HEK293 (cell line): Measurements from ENCODE around the gene SNN.

ENCODE experiments used
- CTCF ChIA-PET: fragments of 350-600 bp; formaldehyde crosslinking; extraction: SDS; loops from one replicate; lab custom pipeline; 2021; ENCODE audit warnings: antibody characterized with exemption; lab: Yijun Ruan, JAX
- POLR2A ChIA-PET: fragments of 300-600 bp; formaldehyde crosslinking; extraction: SDS; loops from one replicate; lab custom pipeline; 2020; ENCODE audit warnings: antibody characterized with exemption, inconsistent platforms; lab: Yijun Ruan, JAX
- H3K27ac ChIP-seq: fragments of 200-500 bp; sonication (Bioruptor generic); 2 replicates; pipeline ENCODE4 v1.5.1; 2014; ENCODE audit warnings: low read depth, low read length, control low read depth, inconsistent platforms; ENCODE audit errors: extremely low read depth
- H3K36me3 ChIP-seq, 2 experiments: fragments of 200-500 bp in 1 of 2; sonication (Bioruptor generic) in 1 of 2; 1 replicate in 1 of 2; 2 replicates in 1 of 2; pipeline ENCODE4 v1.5.1; 2014 to 2017; ENCODE audit warnings: inconsistent platforms in 2 of 2, low read length in 2 of 2; ENCODE audit not compliant: control insufficient read depth in 2 of 2, insufficient read depth in 1 of 2
- H3K4me1 ChIP-seq: fragments of 200-500 bp; sonication (Bioruptor generic); 2 replicates; pipeline ENCODE4 v1.5.1; 2014; ENCODE audit warnings: mild to moderate bottlenecking, low read length, inconsistent platforms; ENCODE audit not compliant: control insufficient read depth, insufficient read depth
- H3K4me3 ChIP-seq: 2 replicates; pipeline ENCODE4 v1.5.1; 2011; ENCODE audit warnings: low read depth, mild to moderate bottlenecking, control low read depth, low read length, moderate library complexity
- H3K9me3 ChIP-seq: fragments of 200-500 bp; sonication (Bioruptor generic); 2 replicates; pipeline ENCODE4 v1.5.1; 2014; ENCODE audit warnings: low read depth, low read length, inconsistent platforms; ENCODE audit not compliant: control insufficient read depth, insufficient read depth
- BCL11A ChIP-seq: fragments of 450-650 bp; formaldehyde crosslinking; IDR thresholded peaks from 2 replicates; pipeline ENCODE4 v1.5.1; 2016; ENCODE audit warnings: low read depth, missing biosample characterization, missing genetic modification characterization
- ELK4 ChIP-seq: IDR thresholded peaks from 2 replicates; pipeline ENCODE4 v1.6.1; 2011; ENCODE audit warnings: mild to moderate bottlenecking, low read depth, low read length, borderline replicate concordance
- FEZF1 ChIP-seq: fragments of 450-650 bp; formaldehyde crosslinking; IDR thresholded peaks from 2 replicates; pipeline ENCODE4 v1.5.1; 2016; ENCODE audit warnings: missing biosample characterization, missing genetic modification characterization
- HOXA7 ChIP-seq: sonication (generic); formaldehyde crosslinking; IDR thresholded peaks from 2 replicates; pipeline ENCODE4 v1.8.1; 2022; ENCODE audit warnings: missing genetic modification reagents, borderline replicate concordance
- IKZF3 ChIP-seq: fragments of 450-650 bp; IDR thresholded peaks from 2 replicates; pipeline ENCODE4 v1.5.0; 2018; ENCODE audit warnings: missing biosample characterization, mild to moderate bottlenecking, missing genetic modification characterization, moderate library complexity
- KLF1 ChIP-seq: fragments of 450-650 bp; formaldehyde crosslinking; IDR thresholded peaks from 2 replicates; pipeline ENCODE4 v1.5.1; 2016; ENCODE audit warnings: missing biosample characterization, missing genetic modification characterization
- OVOL3 ChIP-seq: fragments of 450-650 bp; formaldehyde crosslinking; IDR thresholded peaks from 2 replicates; pipeline ENCODE4 v1.5.1; 2016; ENCODE audit warnings: missing biosample characterization, missing genetic modification characterization
- TSHZ1 ChIP-seq: fragments of 450-650 bp; formaldehyde crosslinking; IDR thresholded peaks from 2 replicates; pipeline ENCODE4 v1.5.1; 2016; ENCODE audit warnings: missing biosample characterization, missing genetic modification characterization, borderline replicate concordance
- ZBTB44 ChIP-seq: fragments of 450-650 bp; IDR thresholded peaks from 2 replicates; pipeline ENCODE4 v1.5.1; 2018; ENCODE audit warnings: missing biosample characterization, mild to moderate bottlenecking, missing genetic modification characterization
- ZBTB48 ChIP-seq: fragments of 450-650 bp; formaldehyde crosslinking; IDR thresholded peaks from 2 replicates; pipeline ENCODE4 v1.5.1; 2016; ENCODE audit warnings: missing biosample characterization, missing genetic modification characterization
- ZIC2 ChIP-seq: fragments of 450-650 bp; formaldehyde crosslinking; IDR thresholded peaks from 2 replicates; pipeline ENCODE4 v1.5.1; 2016; ENCODE audit warnings: missing biosample characterization, missing genetic modification characterization
- ZNF112 ChIP-seq: fragments of 450-650 bp; formaldehyde crosslinking; IDR thresholded peaks from 2 replicates; pipeline ENCODE4 v1.5.0; 2017; ENCODE audit warnings: missing biosample characterization, missing genetic modification characterization
- ZNF121 ChIP-seq: fragments of 450-650 bp; formaldehyde crosslinking; IDR thresholded peaks from 2 replicates; pipeline ENCODE4 v1.5.1; 2016; ENCODE audit warnings: missing biosample characterization, missing genetic modification characterization
- ZNF133 ChIP-seq: fragments of 450-650 bp; formaldehyde crosslinking; IDR thresholded peaks from 2 replicates; pipeline ENCODE4 v1.5.1; 2016; ENCODE audit warnings: missing biosample characterization, missing genetic modification characterization
- ZNF169 ChIP-seq: fragments of 450-650 bp; formaldehyde crosslinking; IDR thresholded peaks from 2 replicates; pipeline ENCODE4 v1.5.1; 2016; ENCODE audit warnings: missing biosample characterization, missing genetic modification characterization
- ZNF23 ChIP-seq: fragments of 450-650 bp; formaldehyde crosslinking; IDR thresholded peaks from 2 replicates; pipeline ENCODE4 v1.5.1; 2016; ENCODE audit warnings: missing biosample characterization, missing genetic modification characterization, borderline replicate concordance
- ZNF341 ChIP-seq: fragments of 450-650 bp; formaldehyde crosslinking; IDR thresholded peaks from 2 replicates; pipeline ENCODE4; 2016; ENCODE audit warnings: low read depth, missing biosample characterization, missing genetic modification characterization
- ZNF404 ChIP-seq: fragments of 450-650 bp; formaldehyde crosslinking; IDR thresholded peaks from 2 replicates; pipeline ENCODE4 v1.5.1; 2017; ENCODE audit warnings: missing biosample characterization, missing genetic modification characterization
- ZNF433 ChIP-seq: fragments of 450-650 bp; formaldehyde crosslinking; IDR thresholded peaks from 2 replicates; pipeline ENCODE4 v1.5.1; 2016; ENCODE audit warnings: missing biosample characterization, missing genetic modification characterization, low read depth
- ZNF510 ChIP-seq: fragments of 450-650 bp; formaldehyde crosslinking; IDR thresholded peaks from 2 replicates; pipeline ENCODE4 v1.5.1; 2018; ENCODE audit warnings: mild to moderate bottlenecking, missing genetic modification characterization, missing biosample characterization; ENCODE audit not compliant: insufficient replicate concordance
- ZNF513 ChIP-seq: fragments of 450-650 bp; IDR thresholded peaks from 2 replicates; pipeline ENCODE4 v1.5.1; 2018; ENCODE audit warnings: missing biosample characterization, missing genetic modification characterization
- ZNF548 ChIP-seq: fragments of 450-650 bp; formaldehyde crosslinking; IDR thresholded peaks from 2 replicates; pipeline ENCODE4 v1.5.1; 2016; ENCODE audit warnings: missing biosample characterization, missing genetic modification characterization
- ZNF596 ChIP-seq: fragments of 450-650 bp; IDR thresholded peaks from 2 replicates; pipeline ENCODE4 v1.5.0; 2018; ENCODE audit warnings: missing biosample characterization, mild to moderate bottlenecking, missing genetic modification characterization, moderate library complexity
- ZNF600 ChIP-seq: fragments of 450-650 bp; formaldehyde crosslinking; IDR thresholded peaks from 2 replicates; pipeline ENCODE4 v1.5.1; 2016; ENCODE audit warnings: missing biosample characterization, missing genetic modification characterization
- ZNF660 ChIP-seq: fragments of 450-650 bp; IDR thresholded peaks from 2 replicates; pipeline ENCODE4 v1.5.1; 2018; ENCODE audit warnings: missing biosample characterization, mild to moderate bottlenecking, missing genetic modification characterization
- ZNF664 ChIP-seq: fragments of 450-650 bp; formaldehyde crosslinking; IDR thresholded peaks from 2 replicates; pipeline ENCODE4 v1.5.1; 2016; ENCODE audit warnings: missing biosample characterization, missing genetic modification characterization
- ZNF768 ChIP-seq: fragments of 450-650 bp; formaldehyde crosslinking; IDR thresholded peaks from 2 replicates; pipeline ENCODE4 v1.5.1; 2018; ENCODE audit warnings: missing biosample characterization, mild to moderate bottlenecking, missing genetic modification characterization
- ZSCAN5A ChIP-seq: fragments of 450-650 bp; formaldehyde crosslinking; IDR thresholded peaks from 2 replicates; pipeline ENCODE4 v1.5.1; 2016; ENCODE audit warnings: missing biosample characterization, missing genetic modification characterization

Gene SNN

GRCh38 chr16:11624205-11624604, 44.0 kb upstream of the SNN start:
- TF ChIP-seq OVOL3 (tag by site-specific recombination) (no peak), ZNF548 (tag by site-specific recombination) (no peak), FEZF1 (no peak), ZIC2 (tag by site-specific recombination) (no peak), ZNF404 (no peak), ZNF596 (tag by site-specific recombination) (no peak), ZNF600 (tag by site-specific recombination) (no peak), ZNF664 (tag by site-specific recombination) (no peak), ZSCAN5A (tag by site-specific recombination) (no peak), ZBTB44 (no peak), BCL11A (no peak), ZNF341 (no peak), KLF1 (tag by site-specific recombination) (no peak), ZNF112 (tag by site-specific recombination) (no peak), TSHZ1 (no peak), ZNF133 (no peak), HOXA7 (CRISPR knock-in tag) (no peak), ZNF23 (tag by site-specific recombination) (no peak), ZBTB48 (tag by site-specific recombination) (no peak)
- Histone ChIP-seq H3K4me1 (no peaks in the 10 kb centered on the region), H3K27ac (no peak overlapping the region), H3K9me3 (no peaks in the 10 kb centered on the region), H3K4me3 (no peak overlapping the region), H3K36me3 (no peaks in the 10 kb centered on the region)
- ChIA-PET CTCF (interaction anchor here (1.1 kb wide), 2 partner anchors 17 to 92 kb away, joined by 3 read pairs; no protein-coding TSS in a partner anchor), POLR2A (no interaction called here)

- ChIA-PET POLR2A (no interaction called here), CTCF (interaction anchor here (0.7 to 1.1 kb wide), 3 partner anchors 16 to 93 kb away, joined by 3 read pairs; no protein-coding TSS in a partner anchor)
- TF ChIP-seq ZNF513 (no peak), ZNF121 (tag by site-specific recombination) (no peak), ZNF510 (tag by site-specific recombination) (no peak), ZNF660 (tag by site-specific recombination) (no peak), ZNF169 (tag by site-specific recombination) (no peak), ZNF433 (no peak), IKZF3 (no peak), ZNF768 (tag by site-specific recombination) (no peak), ELK4 (no peak)
Measured at GRCh38 chr16:11624636-11625607, 43.3 kb upstream of the SNN start.

More at GRCh38 chr16:11624636-11625607, 43.3 kb upstream of the SNN start:
- Histone ChIP-seq H3K4me1 (no peaks in the 10 kb centered on the region), H3K36me3 (no peaks in the 10 kb centered on the region), H3K27ac (no peak overlapping the region), H3K4me3 (no peak overlapping the region), H3K9me3 (no peaks in the 10 kb centered on the region)
